Naive thymus-derived CD4-positive, alpha-beta T cell (primary cell): ENCODE measurements around the gene EPB41. TPM values are rescaled to one million over a fixed set of nuclear protein-coding genes. Genes with fewer than 3 reads are reported as not detected.
"Not testable (repeated sequence)": the region's sequence is repeated elsewhere in the genome, so short reads cannot be mapped to it uniquely, and the experiment has no call there.

Source experiments
- ATAC-seq: fragments of 150-1000 bp; cut with Tn5 transposase; 2 replicates; pipeline ENCODE4 v1.10.0; 2021; ENCODE audit warnings: mild to moderate bottlenecking, moderate library complexity
- CTCF ChIA-PET: fragments of 350-600 bp; sonication (Branson Sonifier 250); formaldehyde crosslinking; loops from one replicate; lab custom pipeline; 2021; ENCODE audit warnings: antibody characterized with exemption; lab: Charles Lee
- POLR2A ChIA-PET: fragments of 350-600 bp; sonication (Branson Sonifier 250); formaldehyde crosslinking; loops from one replicate; lab custom pipeline; 2021; ENCODE audit warnings: antibody characterized with exemption, inconsistent platforms; lab: Charles Lee
- DNase-seq, 9 donors: peaks; one replicate each; pipeline versions ENCODE4 v3.0.0 to v3.0.0-alpha.2; 2020 to 2022; ENCODE audit warnings: mixed read lengths in 1 of 9
- H3K27ac ChIP-seq: one replicate; pipeline ENCODE4 v1.7.0; 2013; ENCODE audit warnings: mild to moderate bottlenecking, low read depth, low read length, moderate library complexity
- H3K27me3 ChIP-seq, 2 donors: one replicate each; pipeline ENCODE4 v1.7.0; 2013; ENCODE audit warnings: low read length in 2 of 2, mild to moderate bottlenecking in 2 of 2, moderate library complexity in 2 of 2; ENCODE audit not compliant: control insufficient read depth in 2 of 2, insufficient read depth in 2 of 2
- H3K36me3 ChIP-seq, 3 experiments: 1 replicate in 2 of 3; 2 replicates in 1 of 3; pipeline ENCODE4 v1.7.0; 2013; ENCODE audit warnings: low read length in 3 of 3, mild to moderate bottlenecking in 3 of 3, moderate library complexity in 1 of 3; ENCODE audit not compliant: insufficient read depth in 3 of 3, control insufficient read depth in 2 of 3
- H3K4me1 ChIP-seq, 2 donors: one replicate each; pipeline ENCODE4 v1.7.0; 2013; ENCODE audit warnings: low read length in 2 of 2, mild to moderate bottlenecking in 2 of 2, moderate library complexity in 1 of 2; ENCODE audit not compliant: control insufficient read depth in 2 of 2, insufficient read depth in 2 of 2
- H3K4me3 ChIP-seq: 2 replicates; pipeline ENCODE4 v1.7.0; 2013; ENCODE audit warnings: mild to moderate bottlenecking, low read length
- H3K9me3 ChIP-seq, 3 experiments: 1 replicate in 2 of 3; 2 replicates in 1 of 3; pipeline ENCODE4 v1.7.0; 2013; ENCODE audit warnings: low read length in 3 of 3; ENCODE audit not compliant: control insufficient read depth in 2 of 3
- H3K27ac Mint-ChIP-seq, 9 donors: one replicate each; pipeline ENCODE4 v1.8.0; 2020 to 2022; ENCODE audit warnings: mixed read lengths in 9 of 9, mild to moderate bottlenecking in 8 of 9, moderate library complexity in 5 of 9, inconsistent platforms in 2 of 9
- H3K27me3 Mint-ChIP-seq, 5 donors: one replicate each; pipeline ENCODE4 v1.8.0; 2021 to 2022; ENCODE audit warnings: mixed read lengths in 5 of 5, mild to moderate bottlenecking in 1 of 5
- H3K36me3 Mint-ChIP-seq, 5 donors: one replicate each; pipeline ENCODE4 v1.8.0; 2020 to 2022; ENCODE audit warnings: mixed read lengths in 5 of 5, mild to moderate bottlenecking in 3 of 5, inconsistent platforms in 1 of 5
- H3K4me1 Mint-ChIP-seq, 7 donors: one replicate each; pipeline ENCODE4 v1.8.0; 2020 to 2022; ENCODE audit warnings: mixed read lengths in 7 of 7, mild to moderate bottlenecking in 3 of 7, inconsistent platforms in 1 of 7
- H3K4me3 Mint-ChIP-seq, 10 donors: one replicate each; pipeline ENCODE4 v1.8.0; 2020 to 2022; ENCODE audit warnings: mild to moderate bottlenecking in 10 of 10, mixed read lengths in 10 of 10, moderate library complexity in 6 of 10, inconsistent platforms in 2 of 10
- H3K9me3 Mint-ChIP-seq, 11 donors: one replicate each; pipeline ENCODE4 v1.8.0; 2020 to 2022; ENCODE audit warnings: mixed read lengths in 11 of 11, mild to moderate bottlenecking in 4 of 11, inconsistent platforms in 1 of 11, moderate library complexity in 1 of 11
- intact Hi-C, 2 donors: fragments of 100-400 bp; cut with micrococcal nuclease; formaldehyde crosslinking; loops; one replicate each; pipeline ENCODE4 v1.15.1; 2023
- polyA plus RNA-seq, 2 donors: library from polyadenylated mRNA; unstranded; fragments of 300-500 nt; fragmentation: Illumina TruSeq; gene quantifications; one replicate each; pipeline ENCODE4 v1.2.3, GENCODE V29; 2021
- total RNA-seq, 6 experiments: library from RNA in 5 of 6; stranded (reverse) in 5 of 6; gene quantifications; 1 replicate in 5 of 6; 2 replicates in 1 of 6; pipeline ENCODE4 v1.2.3 and lab custom pipeline; 2021 to 2026

The EPB41 gene
- total and polyA plus RNA-seq, 7 experiments from 2014 or later = 115 to 325 (median 162) TPM

DNA sequence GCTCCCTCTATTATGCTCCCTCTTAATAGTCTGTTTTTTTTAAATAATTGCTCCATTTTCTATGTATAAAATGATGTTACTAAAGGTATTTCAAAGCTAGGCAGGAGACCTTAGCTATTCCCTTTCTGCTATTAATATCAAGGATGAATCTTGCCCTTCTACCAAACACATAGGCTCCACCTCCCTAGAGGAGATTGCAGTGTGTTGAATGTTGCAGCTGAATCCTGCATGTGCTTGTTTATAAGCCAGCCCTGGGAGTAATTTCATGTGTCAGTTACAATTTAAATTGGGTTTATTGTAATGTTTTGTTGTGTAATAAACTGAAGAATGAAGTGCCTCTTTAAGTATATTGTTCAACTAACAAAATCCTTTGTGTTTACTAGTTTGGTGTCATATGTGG lies 143.3 kb downstream of the EPB41 start:
- Mint-ChIP-seq H3K4me1 (peaks cover 1 to 19% (median 16%) of the 10 kb centered on the region in 7 donors), H3K4me3 (no peak overlapping the region), H3K9me3 (no peaks in the 10 kb centered on the region), H3K27ac (peak overlapping the region in 1 of 9 donors; percentile 43), H3K36me3 (peaks cover 0 to 26% (median 7%) of the 10 kb centered on the region in 5 donors), H3K27me3 (no peaks in the 10 kb centered on the region)
- ATAC-seq (no peak), DNase-seq (no peak)
- intact Hi-C loops = no loop called here
- no peaks in the 10 kb centered on the region for H3K9me3 ChIP-seq
- no peaks in the 10 kb centered on the region for H3K27me3 ChIP-seq
- ChIA-PET POLR2A (no interaction called here), CTCF (no interaction called here)
- no peak overlapping the region for H3K4me3 ChIP-seq
- H3K27ac ChIP-seq = no peak overlapping the region
- H3K36me3 ChIP-seq = peaks cover 6 to 59% (median 13%) of the 10 kb centered on the region in 3 experiments
- H3K4me1 ChIP-seq = no peaks in the 10 kb centered on the region

DNA sequence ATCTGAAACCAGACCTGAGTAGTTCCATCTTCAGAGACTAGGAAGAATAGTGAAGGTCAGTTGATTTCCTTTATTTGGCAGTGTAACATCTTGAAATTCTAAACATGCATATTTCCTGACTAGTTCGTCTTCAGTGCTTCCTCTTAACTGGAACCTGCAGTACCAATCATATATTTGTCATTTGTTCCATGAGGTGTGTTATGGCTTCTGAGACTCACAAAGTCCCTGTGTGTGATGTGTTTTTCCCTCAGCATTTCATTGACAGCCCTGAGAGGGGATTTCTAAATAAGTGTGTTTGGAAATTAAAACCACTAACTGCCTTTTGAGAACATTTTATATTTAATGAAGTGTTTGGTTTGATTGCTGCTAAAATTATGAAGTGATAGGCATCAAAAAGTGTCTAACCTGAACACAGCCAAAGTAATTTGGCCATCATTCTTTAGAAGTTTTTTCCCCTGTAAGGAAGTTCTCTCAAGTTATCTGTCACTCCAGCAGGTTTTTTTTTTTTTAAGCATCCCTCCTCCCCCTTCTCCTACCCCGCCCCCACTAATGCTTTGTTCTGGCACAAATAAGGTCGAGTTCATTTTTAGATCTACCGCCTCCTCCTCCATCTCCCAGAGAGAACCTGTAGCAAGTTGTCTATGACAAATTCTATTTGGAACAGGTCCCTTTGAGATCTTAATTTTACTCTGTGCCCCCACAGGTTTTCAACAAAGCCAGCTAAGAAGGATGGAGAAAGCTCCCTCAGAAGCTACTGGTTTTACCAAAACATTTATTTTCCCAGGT lies 148.0 kb downstream of the EPB41 start:
- Histone ChIP-seq H3K27me3 (no peaks in the 10 kb centered on the region), H3K9me3 (no peaks in the 10 kb centered on the region), H3K36me3 (peaks cover 7 to 61% (median 9%) of the 10 kb centered on the region in 3 experiments), H3K4me3 (no peak overlapping the region), H3K27ac (no peak overlapping the region), H3K4me1 (no peaks in the 10 kb centered on the region)
- intact Hi-C loops = no loop called here
- ATAC-seq (no peak), DNase-seq (no peak)
- H3K9me3 Mint-ChIP-seq = no peaks in the 10 kb centered on the region
- H3K27me3 Mint-ChIP-seq = no peaks in the 10 kb centered on the region
- peaks cover 1 to 23% (median 18%) of the 10 kb centered on the region in 7 donors for H3K4me1 Mint-ChIP-seq
- ChIA-PET CTCF (no interaction called here), POLR2A (no interaction called here)
- H3K36me3 Mint-ChIP-seq = peaks cover 7 to 26% (median 17%) of the 10 kb centered on the region in 5 donors
- H3K27ac Mint-ChIP-seq = peak overlapping the region in 8 of 9 donors; percentile 15 to 89 (median 58)
- no peak overlapping the region for H3K4me3 Mint-ChIP-seq

DNA sequence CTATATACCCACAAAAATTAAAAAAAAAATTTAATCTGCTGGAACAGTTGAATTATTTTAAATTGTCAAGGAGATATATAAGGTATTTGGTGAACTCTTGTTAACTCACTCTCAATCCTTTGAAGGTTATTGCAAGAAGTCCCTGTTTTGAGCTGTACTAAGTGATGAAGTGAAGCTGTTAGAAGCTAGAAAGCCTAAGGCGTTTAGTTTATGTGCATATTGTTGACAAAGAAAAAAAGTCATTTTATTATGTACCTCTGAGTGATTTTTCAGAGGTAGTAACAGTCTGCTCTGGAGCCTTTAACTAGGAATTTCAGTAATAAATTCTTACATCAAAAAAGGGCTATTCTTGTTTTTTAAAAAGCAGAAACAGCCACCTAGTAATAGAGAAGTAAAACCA lies 149.7 kb downstream of the EPB41 start:
- no peaks in the 10 kb centered on the region for H3K27me3 Mint-ChIP-seq
- CTCF ChIA-PET = interaction anchor here (1.1 kb wide), 1 partner anchor 138 kb away, joined by 3 read pairs; no protein-coding TSS in a partner anchor
- H3K4me3 Mint-ChIP-seq = no peak overlapping the region
- Histone ChIP-seq H3K36me3 (peaks cover 9 to 69% (median 16%) of the 10 kb centered on the region in 3 experiments), H3K4me1 (no peaks in the 10 kb centered on the region), H3K9me3 (no peaks in the 10 kb centered on the region), H3K27me3 (no peaks in the 10 kb centered on the region), H3K4me3 (no peak overlapping the region), H3K27ac (no peak overlapping the region)
- POLR2A ChIA-PET = interaction anchor here (0.6 kb wide), 1 partner anchor 69 kb away, joined by 3 read pairs; no protein-coding TSS in a partner anchor
- ATAC-seq = no peak
- no peaks in the 10 kb centered on the region for H3K9me3 Mint-ChIP-seq
- H3K27ac Mint-ChIP-seq = peak overlapping the region in 1 of 9 donors; percentile 49
- no peak for DNase-seq
- peaks cover 5 to 21% (median 18%) of the 10 kb centered on the region in 7 donors for H3K4me1 Mint-ChIP-seq
- intact Hi-C loops = no loop called here
- peaks cover 7 to 29% (median 22%) of the 10 kb centered on the region in 5 donors for H3K36me3 Mint-ChIP-seq

DNA sequence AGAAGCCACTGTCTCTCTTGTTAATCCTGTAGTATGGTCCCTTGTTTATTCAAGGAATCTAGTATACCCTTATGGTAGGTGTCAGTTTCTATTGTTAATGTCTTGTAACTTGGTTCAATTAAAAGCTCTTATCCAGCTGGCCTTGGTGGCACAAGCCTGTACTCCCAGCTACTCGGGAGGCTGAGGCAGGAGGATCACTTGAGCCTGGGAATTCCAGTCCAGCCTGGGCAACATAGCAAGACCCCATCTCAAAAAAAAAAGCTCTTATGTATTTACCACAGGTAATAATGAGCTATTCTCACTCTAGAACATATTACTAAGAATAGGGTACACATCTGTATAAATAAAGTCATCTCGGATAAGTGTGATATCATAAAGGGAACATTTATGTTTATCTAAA lies 162.8 kb downstream of the EPB41 start:
- no peaks in the 10 kb centered on the region for H3K9me3 Mint-ChIP-seq
- Histone ChIP-seq H3K4me3 (no peak overlapping the region), H3K9me3 (no peaks in the 10 kb centered on the region), H3K36me3 (peaks cover 12 to 51% (median 17%) of the 10 kb centered on the region in 3 experiments), H3K27me3 (no peaks in the 10 kb centered on the region), H3K27ac (no peak overlapping the region), H3K4me1 (no peaks in the 10 kb centered on the region)
- no peaks in the 10 kb centered on the region for H3K4me1 Mint-ChIP-seq
- intact Hi-C loops = no loop called here
- ChIA-PET CTCF (no interaction called here), POLR2A (no interaction called here)
- H3K36me3 Mint-ChIP-seq = peaks cover 3 to 25% (median 20%) of the 10 kb centered on the region in 5 donors
- no peak for DNase-seq
- no peak overlapping the region for H3K27ac Mint-ChIP-seq
- ATAC-seq = no peak
- H3K4me3 Mint-ChIP-seq = no peak overlapping the region
- H3K27me3 Mint-ChIP-seq = no peaks in the 10 kb centered on the region

DNA sequence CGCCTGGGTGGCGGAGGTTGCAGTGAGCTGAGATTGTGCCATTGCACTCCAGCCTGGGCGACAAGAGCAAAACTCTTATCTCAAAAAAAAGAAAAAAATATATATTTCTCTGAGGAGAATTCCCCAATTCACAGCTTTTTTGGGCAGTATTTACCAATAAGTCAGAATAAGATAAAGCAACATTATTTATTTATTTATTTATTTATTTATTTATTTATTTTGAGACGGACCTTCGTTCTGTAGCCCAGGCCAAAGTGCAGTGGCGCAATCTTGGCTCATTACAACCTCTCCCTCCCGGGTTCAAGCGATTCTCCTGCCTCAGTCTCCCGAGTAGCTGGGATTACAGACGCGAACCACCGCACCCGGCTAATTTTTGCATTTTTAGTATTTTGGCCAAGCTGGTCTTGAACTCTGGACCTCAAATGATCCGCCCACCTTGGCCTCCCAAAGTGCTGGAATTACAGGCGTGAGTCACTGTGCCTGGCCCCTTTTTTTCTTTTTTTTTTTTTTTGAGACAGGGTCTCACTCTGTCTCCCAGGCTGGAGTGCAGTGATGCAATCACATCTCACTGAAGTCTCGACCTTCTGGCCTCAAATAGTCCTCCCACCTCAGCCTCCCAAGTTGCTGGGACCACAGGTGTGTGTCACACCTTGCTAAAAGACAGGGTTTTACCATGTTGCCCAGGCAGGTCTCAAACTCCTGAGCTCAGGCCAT lies 165.7 kb downstream of the EPB41 start:
- H3K27ac ChIP-seq, H3K9me3 Mint-ChIP-seq, ATAC-seq, intact Hi-C loops, H3K4me1 ChIP-seq, H3K27me3 Mint-ChIP-seq, H3K4me3 Mint-ChIP-seq, H3K27ac Mint-ChIP-seq, H3K4me1 Mint-ChIP-seq, H3K4me3 ChIP-seq, CTCF ChIA-PET, H3K27me3 ChIP-seq, DNase-seq, H3K9me3 ChIP-seq: not testable (repeated sequence)
- POLR2A ChIA-PET = interaction anchor here (0.6 to 0.8 kb wide), 2 partner anchors 67 to 575 kb away, joined by 4 read pairs; no protein-coding TSS in a partner anchor
- peaks cover 0 to 32% (median 14%) of the 10 kb centered on the region in 5 donors for H3K36me3 Mint-ChIP-seq
- H3K36me3 ChIP-seq = peaks cover 7 to 57% (median 17%) of the 10 kb centered on the region in 3 experiments

DNA sequence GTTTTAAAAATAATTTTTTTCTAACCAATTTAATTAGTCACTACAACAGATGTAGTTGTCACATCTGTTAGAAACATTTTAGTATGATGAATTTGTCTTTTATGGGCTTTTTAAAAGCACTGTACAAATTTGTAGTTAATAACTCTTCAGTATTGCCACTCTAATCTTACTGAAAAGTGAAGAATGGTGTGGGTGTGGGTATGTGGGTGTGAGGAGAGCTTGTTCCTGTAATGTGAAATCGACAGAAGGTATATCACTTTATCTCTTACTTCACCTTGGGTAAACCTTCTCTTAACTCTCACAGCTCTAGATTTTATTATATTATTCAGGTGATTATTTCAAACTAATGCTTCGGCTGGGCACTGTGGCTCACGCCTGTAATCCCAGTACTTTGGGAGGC lies 166.8 kb downstream of the EPB41 start:
- ATAC-seq (no peak), DNase-seq (no peak)
- Histone ChIP-seq H3K27ac (no peak overlapping the region), H3K36me3 (peaks cover 7 to 50% (median 12%) of the 10 kb centered on the region in 3 experiments), H3K9me3 (no peaks in the 10 kb centered on the region), H3K27me3 (no peaks in the 10 kb centered on the region), H3K4me3 (no peak overlapping the region), H3K4me1 (no peaks in the 10 kb centered on the region)
- Mint-ChIP-seq H3K36me3 (peaks cover 0 to 31% (median 8%) of the 10 kb centered on the region in 5 donors), H3K27me3 (no peaks in the 10 kb centered on the region), H3K27ac (no peak overlapping the region), H3K4me1 (peaks cover 0 to 2% (median 0%) of the 10 kb centered on the region in 7 donors), H3K4me3 (no peak overlapping the region), H3K9me3 (no peaks in the 10 kb centered on the region)
- ChIA-PET POLR2A (no interaction called here), CTCF (interaction anchor here (0.6 kb wide), 1 partner anchor 37 kb away, joined by 4 read pairs; no protein-coding TSS in a partner anchor)
- intact Hi-C loops = no loop called here
